Caki2 (cell line): ENCODE data around the gene TTLL5. TPM values are rescaled to one million over a fixed set of nuclear protein-coding genes. Genes with fewer than 3 reads are reported as not detected.

Source experiments
- DNase-seq: peaks from one replicate; pipeline ENCODE4 v3.0.0-alpha.2; 2015; ENCODE audit warnings: low read depth
- in situ Hi-C: cut with HindIII; loops from 2 replicates; pipeline ENCODE4 v1.10.0; 2016; ENCODE audit warnings: low sequenced_read_pairs, low pct_unique_long_range_greater_than_20kb, mixed read lengths
- total RNA-seq: library from RNA; depleted of rRNA; stranded (reverse); fragments of >200 nt; shearing (Covaris generic); gene quantifications from 2 replicates; pipeline ENCODE4 v1.2.3, GENCODE V29; 2014; ENCODE audit warnings: low replicate concordance

Gene TTLL5
- total RNA-seq, 1 experiment from 2014 or later = 35.3 TPM

DNA sequence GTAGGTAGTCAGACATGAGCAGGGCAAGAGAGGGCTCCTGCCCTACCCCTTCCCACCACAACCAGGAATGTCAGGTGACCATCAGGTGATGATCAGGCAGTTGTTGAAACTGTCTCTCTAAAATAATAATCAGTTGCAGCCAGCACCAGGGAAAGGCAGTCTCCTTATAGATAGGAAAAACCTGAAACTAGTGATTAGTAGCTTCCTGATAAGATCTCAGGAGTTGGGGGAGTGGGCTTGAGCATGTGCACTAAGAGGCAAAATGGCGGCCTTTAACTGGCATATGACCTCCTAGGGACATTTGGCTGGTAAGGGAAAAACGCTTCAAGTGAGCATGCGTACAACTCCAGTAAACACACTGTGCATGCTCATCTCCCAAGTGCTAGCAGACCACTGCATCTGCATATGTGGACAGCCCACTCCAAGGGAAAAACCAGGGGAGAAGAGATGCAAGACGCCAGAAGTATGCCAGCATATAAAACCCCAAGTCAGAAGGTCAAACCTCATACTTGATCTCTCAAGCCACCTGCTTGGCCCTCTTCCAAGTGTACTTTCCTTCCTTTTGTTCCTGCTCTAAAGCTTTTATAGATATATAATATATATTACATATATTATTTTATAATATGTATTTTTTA is 283.7 kb downstream of the TTLL5 start:
- DNase-seq = no peak
- in situ Hi-C loops = no loop called here

- in situ Hi-C loops = no loop called here
- no peak for DNase-seq
Observed at GRCh38 chr14:75946785-75947184, 285.7 kb downstream of the TTLL5 start.

- DNase-seq = no peak
- in situ Hi-C loops = no loop called here
Observed at GRCh38 chr14:75952489-75952888, 291.4 kb downstream of the TTLL5 start.

GRCh38 chr14:75959031-75959430 is 298.0 kb downstream of the TTLL5 start:
- in situ Hi-C loops = no loop called here
- DNase-seq = no peak

GRCh38 chr14:75960231-75960630 is 299.2 kb downstream of the TTLL5 start:
- in situ Hi-C loops = no loop called here
- no peak for DNase-seq

- in situ Hi-C loops = no loop called here
Observed at GRCh38 chr14:75961662-75962061, 300.6 kb downstream of the TTLL5 start.

DNA sequence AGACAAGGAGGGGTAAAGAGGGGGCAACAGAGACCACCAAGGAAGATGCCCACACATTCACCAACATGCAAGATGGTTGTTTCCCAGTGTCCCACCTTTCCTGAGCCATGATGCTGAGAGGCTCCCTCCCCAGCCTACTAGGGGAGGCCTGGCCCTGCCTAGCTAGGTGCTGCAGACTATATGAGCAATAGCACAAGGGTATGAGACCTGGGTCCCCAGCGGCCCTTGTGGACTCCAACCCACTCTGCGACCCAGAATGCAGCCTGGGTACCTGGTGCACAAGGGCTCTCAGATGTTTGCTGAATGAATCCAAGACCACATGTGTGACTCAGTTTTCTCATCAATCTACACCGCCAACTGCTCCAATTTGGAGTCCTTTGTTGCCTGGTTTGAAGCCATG is 306.8 kb downstream of the TTLL5 start:
- in situ Hi-C loops = no loop called here
- DNase-seq = no peak

More at GRCh38 chr14:75961662-75962061, 300.6 kb downstream of the TTLL5 start:
- no peak for DNase-seq

GRCh38 chr14:75968456-75968855 is 307.4 kb downstream of the TTLL5 start:
- no peak for DNase-seq
- in situ Hi-C loops = no loop called here

DNA sequence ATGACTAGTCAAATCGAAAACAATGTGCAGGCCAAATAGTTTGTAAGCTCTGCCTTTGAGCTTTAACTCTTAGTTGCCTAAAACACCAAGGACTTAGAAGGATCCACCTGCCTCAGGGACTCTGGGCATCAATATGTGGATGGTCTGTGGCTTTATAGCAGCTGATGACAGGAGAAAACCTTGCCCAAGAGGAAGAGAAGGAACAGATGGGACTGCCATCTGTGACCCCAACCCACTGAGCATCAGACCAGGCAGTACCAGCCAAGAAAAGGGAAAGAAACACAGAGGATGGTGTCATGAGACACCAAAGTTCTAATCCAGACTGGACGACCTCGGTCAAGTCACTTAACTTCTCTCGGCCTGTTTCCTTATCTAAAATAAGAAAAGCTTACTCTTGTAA is 308.1 kb downstream of the TTLL5 start:
- no peak for DNase-seq
- in situ Hi-C loops = no loop called here

GRCh38 chr14:75969891-75970290 is 308.8 kb downstream of the TTLL5 start:
- in situ Hi-C loops = loop anchor here (10.0 kb wide), 1 partner anchor 255 kb away; no protein-coding TSS in a partner anchor
- no peak for DNase-seq

GRCh38 chr14:75970989-75971388 is 309.9 kb downstream of the TTLL5 start:
- no peak for DNase-seq
- in situ Hi-C loops = loop anchor here (10.0 kb wide), 1 partner anchor 256 kb away; no protein-coding TSS in a partner anchor

- in situ Hi-C loops = loop anchor here (10.0 kb wide), 1 partner anchor 257 kb away; no protein-coding TSS in a partner anchor
- DNase-seq = no peak
Observed at GRCh38 chr14:75971509-75971908, 310.5 kb downstream of the TTLL5 start.

DNA sequence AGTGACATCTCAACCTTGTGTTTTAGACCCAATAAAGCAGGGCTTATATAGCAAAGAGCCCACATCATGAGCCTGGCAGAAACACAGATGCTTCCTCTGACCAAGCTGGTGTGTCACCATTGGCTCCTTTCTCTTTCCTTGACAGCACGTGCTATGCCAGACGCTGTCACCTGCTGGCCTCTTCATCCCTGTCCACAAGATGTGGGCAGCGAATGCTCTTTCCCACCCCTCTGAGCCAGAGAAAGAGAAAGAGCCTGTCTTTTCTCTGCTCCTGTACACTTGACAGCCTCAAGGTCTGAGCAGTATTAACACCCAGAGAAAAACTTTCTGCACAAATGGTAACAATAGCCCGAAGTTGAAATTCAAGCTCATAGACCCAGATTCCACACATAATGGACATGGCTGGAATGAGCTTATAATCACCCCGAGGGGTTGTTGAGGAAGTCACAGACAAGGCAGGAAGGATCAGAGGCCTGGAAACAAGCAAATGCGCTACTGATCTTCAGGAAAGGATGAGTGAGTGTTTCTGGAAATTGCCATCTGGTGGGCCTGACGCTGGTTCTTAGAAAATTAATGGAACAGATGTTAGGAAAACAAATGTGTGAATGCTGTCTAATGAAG is 311.9 kb downstream of the TTLL5 start:
- in situ Hi-C loops = loop anchor here (10.0 kb wide), 1 partner anchor 258 kb away; no protein-coding TSS in a partner anchor
- DNase-seq = no peak

GRCh38 chr14:75976826-75977581 is 316.0 kb downstream of the TTLL5 start:
- in situ Hi-C loops = loop anchor here (10.0 kb wide), 1 partner anchor 262 kb away; no protein-coding TSS in a partner anchor
- no peak for DNase-seq

DNA sequence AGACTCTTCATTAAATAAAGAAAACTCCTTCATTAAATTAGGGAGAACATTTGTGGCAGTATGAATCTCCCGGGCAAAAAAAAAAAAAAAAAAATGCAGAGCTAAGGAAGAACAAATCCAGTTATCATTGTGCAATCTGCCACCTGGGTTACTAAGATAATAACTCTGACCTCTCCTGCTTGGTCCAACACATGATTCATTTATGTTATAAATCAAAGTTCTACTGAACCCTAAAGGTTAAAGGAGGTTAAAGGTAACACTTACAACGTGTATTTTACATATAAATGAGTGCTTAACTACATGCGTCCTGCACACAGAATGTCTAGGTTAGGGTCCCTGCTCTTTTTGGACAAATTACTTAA is 316.5 kb downstream of the TTLL5 start:
- no peak for DNase-seq
- in situ Hi-C loops = loop anchor here (10.0 kb wide), 1 partner anchor 263 kb away; no protein-coding TSS in a partner anchor

DNA sequence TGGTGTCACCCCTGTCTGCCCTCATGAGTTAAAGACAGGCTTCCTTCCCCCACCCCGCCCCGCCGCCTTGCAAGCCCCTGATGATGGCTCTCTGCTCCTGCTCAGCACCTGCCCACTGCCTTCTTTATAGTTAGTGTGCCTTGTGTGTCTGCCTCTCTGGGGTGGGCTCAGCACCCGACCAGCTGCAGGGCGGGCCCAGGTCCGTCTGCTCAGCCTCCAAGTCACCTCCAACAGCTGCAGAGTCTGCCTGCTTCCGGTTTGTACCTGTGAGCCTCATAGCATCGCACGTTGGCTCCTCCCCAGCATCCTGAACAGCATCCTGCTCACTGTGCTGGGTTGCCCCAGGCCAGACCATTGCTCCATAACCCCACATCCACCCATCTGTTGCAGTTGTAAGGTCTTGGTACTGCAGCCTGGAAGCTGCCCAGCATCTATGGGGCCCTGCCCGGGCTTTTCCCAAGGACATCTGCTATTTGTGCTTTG is 317.2 kb downstream of the TTLL5 start:
- DNase-seq = no peak
- in situ Hi-C loops = loop anchor here (10.0 kb wide), 1 partner anchor 263 kb away; no protein-coding TSS in a partner anchor

GRCh38 chr14:75979071-75979571 is 318.1 kb downstream of the TTLL5 start:
- in situ Hi-C loops = loop anchor here (10.0 kb wide), 1 partner anchor 264 kb away; no protein-coding TSS in a partner anchor
- peak; percentile 4 for DNase-seq
